HG03432 (cell line): ENCODE results near the gene PLEK.
A peak's percentile ranks its signal among the peaks of the same experiment; 100 is the strongest.
"Not testable (repeated sequence)": the region's sequence is repeated elsewhere in the genome, so short reads cannot be mapped to it uniquely, and the experiment has no call there.

Source experiments
- ATAC-seq: cut with Tn5 transposase; IDR thresholded peaks from one replicate; pipeline ENCODE4 v1.9.1; 2021; ENCODE audit warnings: mild to moderate bottlenecking, moderate library complexity; ENCODE audit not compliant: unreplicated experiment

The PLEK gene

DNA sequence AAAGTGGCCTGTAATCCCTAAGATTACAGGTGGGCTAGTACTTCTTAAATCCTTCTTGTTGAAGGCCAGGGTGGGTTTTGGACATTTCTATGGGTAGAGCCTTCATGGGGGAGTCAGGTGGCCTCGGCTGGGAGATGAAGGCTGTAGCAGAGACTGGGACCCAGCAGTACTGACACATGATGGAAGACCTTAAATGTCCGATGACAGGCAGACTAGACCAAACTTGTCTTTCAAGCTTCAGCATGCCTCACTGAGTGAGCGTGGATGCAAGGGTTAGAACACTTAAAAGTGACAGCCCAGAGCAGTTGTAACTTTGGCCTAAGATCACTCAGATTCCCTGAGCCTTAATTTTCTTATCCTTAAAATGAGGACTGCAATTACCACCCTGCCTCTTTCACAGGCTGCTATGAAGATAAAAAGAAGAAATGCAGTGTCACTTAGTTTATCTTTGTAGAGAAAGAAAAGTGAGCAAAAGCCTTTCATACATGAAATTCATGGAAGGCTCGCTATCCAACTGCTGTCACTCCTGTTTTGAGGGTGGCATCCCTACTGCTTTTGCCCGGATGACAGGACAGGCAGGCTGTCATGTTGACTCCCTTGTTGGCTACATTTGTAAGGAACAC, 19.5 kb downstream of the PLEK start:
- ATAC-seq: no peak

DNA sequence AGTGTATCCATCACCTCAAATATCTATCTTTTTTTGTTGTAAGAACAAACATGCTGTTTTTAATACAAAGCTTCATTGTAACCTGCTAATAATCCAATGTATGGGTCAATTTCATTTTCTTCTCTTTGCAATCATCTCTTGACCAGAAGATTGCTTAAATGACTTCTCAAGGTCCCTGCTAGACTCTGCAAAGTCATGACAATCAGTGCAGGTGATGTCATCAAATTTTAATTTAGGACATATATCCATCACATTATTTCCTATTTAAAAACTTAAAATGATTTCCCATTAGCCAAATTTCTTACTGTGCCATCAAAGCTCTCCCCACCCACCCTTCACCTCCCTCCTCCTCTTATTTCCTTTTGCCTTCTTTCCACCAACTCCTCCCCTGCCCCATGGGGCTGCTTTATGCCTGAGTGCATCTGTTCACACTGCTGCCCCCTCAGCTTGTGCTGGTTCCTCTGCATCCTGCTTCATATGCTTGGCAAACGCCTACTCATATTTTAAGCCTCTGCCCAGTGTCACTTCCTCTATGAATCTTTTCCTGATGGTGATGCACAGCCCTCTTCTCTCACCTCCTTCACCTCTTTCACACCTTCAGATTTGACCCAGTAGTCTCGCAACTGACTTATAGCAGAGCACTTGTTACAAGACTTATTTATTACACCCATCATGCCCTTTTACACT, 20.3 kb downstream of the PLEK start:
- ATAC-seq: peak; percentile 67

- ATAC-seq: no peak
Measured at GRCh38 chr2:68385907-68386287, 20.8 kb downstream of the PLEK start.

DNA sequence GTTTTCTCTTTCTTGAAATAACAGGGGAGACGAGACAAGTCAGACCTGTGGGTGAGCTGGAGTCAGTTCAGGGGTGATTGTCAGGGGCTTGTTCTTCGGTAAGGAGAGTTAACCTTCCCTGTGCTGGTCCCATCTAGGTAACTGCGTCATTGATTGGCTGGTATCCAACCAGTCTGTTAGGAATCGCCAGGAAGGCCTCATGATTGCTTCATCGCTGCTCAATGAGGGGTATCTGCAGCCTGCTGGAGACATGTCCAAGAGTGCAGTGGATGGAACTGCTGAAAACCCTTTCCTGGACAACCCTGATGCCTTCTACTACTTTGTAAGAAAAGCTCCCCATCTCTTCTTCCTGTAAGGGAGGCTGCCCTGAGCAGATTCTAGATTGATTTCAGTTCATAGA, 21.3 kb downstream of the PLEK start:
- ATAC-seq: no peak

GRCh38 chr2:68387408-68388350, 22.6 kb downstream of the PLEK start:
- ATAC-seq: peak; percentile 49

DNA sequence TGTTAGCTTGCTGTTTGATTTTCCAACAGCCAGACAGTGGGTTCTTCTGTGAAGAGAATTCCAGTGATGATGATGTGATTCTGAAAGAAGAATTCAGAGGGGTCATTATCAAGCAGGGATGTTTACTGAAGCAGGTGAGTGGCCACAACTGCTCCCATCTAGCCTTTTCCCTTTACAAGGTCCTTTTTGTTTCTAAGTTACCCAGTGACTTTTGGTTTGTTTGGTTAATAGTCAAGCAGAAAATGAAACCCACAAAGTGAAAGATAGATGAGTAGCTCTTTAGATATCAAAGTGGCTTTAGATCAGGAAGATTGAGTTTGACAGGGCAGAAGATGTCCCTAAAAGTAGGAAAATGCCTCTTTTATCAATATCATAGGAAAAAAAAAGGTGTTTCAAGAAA, 23.3 kb downstream of the PLEK start:
- ATAC-seq: peak; percentile 31

- peak; percentile 29 for ATAC-seq
Measured at GRCh38 chr2:68388772-68389171, 23.7 kb downstream of the PLEK start.

DNA sequence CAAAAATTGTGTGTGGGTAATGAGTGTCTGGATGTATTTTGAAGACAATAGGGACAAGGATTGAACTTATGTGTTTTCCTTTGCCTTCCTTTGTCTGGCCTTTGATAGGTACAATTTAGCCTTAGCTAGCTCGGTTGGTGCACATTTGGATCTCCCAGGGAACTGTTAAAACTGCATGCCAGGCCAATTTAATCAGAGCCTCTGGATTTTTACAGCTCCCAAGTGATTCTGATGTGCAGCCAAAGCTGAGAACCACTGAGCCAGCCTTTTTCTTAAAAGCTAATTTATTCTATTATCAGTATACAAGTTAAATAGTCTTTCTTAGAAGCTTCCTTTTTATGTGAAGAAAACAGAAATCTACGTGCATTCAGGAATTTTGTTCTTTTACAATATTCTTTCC, 25.0 kb downstream of the PLEK start:
- no peak for ATAC-seq

- no peak for ATAC-seq
Measured at GRCh38 chr2:68390586-68390985, 25.5 kb downstream of the PLEK start.

GRCh38 chr2:68391099-68391498, 26.0 kb downstream of the PLEK start:
- ATAC-seq: no peak

- no peak for ATAC-seq
Measured at GRCh38 chr2:68391869-68392268, 26.8 kb downstream of the PLEK start.

GRCh38 chr2:68396093-68396492, 31.0 kb downstream of the PLEK start:
- no peak for ATAC-seq

DNA sequence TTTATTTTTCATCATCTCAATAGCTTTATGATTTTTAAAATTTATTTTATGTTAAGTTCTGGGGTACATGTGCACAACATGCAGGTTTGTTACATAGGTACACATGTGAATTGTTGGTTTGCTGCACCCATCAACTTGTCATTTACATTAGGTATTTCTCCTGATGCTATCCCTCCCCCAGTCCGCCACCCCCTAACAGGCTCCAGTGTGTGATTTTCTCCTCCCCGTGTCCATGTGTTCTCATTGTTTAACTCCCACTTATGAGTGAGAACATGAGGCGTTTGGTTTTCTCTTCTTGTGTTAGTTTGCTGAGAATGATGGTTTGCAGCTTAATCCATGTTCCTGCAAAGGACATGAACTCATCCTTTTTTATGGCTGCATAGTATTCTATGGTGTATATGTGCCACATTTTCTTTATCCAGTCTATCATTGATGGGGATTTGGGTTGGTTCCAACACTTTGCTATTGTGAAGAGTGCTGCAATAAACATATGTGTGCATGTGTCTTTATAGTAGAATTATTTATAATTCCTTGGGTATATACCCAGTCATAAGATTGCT, 32.7 kb downstream of the PLEK start:
- not testable (repeated sequence) for ATAC-seq

- peak; percentile 94 for ATAC-seq
Measured at GRCh38 chr2:68403199-68403644, 38.1 kb downstream of the PLEK start.

DNA sequence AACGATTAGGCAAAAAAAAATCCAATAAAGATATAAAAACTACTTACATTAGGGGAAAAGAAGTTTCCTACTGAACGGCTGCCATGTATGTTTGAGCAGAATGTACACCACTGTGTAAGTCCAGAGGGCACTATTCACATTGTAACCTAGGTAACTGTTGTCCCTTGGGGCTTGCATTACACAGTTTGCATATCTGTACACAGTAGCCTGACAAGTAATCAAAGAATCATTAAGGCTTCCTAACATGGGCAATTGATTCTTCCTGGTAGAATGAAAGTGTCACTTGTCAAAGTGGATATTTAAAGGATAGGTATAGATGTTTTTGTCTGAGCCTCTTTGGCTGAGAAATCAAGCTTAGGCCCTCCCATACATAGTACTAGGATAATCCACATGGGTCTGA, 39.1 kb downstream of the PLEK start:
- ATAC-seq: peak; percentile 70

DNA sequence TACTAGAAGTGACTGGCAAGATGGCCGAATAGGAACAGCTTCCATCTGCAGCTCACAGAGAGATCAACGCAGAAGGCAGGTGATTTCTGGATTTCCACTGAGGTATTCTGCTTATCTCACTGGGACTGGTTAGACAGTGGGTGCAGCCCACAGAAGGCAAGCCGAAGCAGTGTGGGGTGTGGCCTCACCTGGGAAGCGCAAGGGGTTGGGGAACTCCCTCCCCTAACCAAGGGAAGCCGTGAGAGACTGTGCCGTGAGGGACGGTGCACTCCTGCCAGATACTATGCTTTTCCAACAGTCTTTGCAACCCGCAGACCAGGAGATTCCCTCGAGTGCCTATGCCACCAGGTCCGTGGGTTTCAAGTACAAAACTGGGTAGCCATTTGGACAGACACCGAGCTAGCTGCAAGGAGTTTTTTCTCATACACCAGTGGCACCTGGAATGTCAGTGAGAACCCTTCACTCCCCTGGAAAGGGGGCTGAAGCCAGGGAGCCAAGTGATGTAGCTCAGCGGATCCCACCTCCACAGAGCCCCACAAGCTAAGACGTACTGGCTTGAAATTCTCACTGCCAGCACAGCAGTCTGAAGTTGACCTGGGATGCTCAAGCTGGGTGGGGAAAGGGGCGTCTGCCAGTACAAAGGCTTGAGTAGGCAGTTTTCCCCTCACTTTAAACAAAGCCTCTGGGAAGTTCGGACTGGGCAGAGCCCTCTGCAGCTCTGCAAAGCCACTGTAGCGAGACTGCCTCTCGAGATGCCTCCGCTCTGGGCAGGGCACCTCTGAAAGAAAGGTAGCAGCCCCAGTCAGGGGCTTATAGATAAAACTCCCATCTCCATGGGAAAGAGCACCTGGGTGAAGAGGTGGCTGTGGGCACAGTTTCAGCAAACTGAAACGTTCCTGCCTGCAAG, 40.1 kb downstream of the PLEK start:
- ATAC-seq: no peak

DNA sequence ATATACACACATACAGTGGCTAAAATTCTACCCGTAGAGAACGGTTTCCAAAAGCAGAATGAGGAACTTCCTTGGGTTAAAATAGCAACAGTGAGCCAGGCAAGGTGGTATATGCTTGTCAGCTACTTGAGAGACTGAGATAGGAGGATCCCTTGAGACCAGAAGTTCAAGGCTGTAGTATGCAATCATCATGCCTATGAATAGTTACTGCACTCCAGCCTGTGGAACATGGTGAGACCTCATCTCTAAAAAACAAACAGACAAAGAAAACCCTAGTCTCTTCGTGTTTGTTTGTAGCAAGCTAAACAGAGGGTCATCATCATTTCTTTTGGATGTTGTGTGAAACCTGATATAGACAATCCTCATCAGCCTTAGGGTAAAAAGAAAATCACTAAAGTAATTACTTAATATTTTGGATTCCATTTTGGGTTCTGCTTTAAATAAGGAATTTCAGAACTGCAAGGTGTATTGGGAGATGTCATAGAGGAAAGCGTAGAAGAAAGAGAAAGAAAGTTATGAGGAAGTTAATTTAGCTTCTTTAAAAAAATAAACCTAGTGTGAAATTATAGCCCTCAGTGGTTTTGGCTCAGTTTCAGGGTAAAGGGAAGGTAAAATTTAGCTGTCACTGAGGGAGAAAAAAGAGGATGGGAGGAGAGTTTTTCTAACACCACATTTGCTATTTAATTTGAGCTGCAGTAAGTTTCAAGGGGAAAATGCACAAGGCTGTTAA, 46.5 kb downstream of the PLEK start:
- peak; percentile 95 for ATAC-seq

DNA sequence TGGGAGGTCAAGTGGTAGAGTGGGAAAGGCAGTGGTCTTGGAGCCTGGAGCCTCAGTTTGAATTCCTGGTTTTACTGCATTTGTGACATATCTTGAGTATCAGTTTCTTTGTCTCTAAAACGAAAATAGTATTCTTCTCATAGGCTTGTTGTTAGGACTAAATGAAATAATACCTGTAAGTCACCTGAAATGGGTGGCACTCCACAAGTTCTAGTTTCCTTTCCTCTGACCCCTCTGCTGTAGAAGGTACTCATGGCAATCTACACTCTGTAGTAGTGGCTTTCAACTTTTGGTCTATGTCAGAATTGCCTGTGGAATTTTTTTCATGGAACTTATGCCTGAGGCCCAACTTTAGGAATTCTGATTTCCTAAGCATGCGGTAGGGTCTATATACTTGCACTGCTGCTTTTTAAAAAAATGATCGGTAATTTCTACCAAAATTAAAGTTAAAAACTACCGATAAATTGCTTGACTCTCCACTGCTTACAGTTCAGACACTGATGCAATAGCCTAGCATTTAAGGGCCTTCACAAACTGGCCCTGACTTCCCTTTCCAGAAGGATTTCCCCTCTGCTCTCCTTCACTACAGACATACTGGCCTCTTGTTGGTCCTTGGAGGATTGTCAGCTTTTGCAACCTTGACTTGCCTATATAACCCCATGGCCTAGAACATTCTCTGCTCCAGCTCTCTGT, 47.2 kb downstream of the PLEK start:
- ATAC-seq: peak; percentile 35

DNA sequence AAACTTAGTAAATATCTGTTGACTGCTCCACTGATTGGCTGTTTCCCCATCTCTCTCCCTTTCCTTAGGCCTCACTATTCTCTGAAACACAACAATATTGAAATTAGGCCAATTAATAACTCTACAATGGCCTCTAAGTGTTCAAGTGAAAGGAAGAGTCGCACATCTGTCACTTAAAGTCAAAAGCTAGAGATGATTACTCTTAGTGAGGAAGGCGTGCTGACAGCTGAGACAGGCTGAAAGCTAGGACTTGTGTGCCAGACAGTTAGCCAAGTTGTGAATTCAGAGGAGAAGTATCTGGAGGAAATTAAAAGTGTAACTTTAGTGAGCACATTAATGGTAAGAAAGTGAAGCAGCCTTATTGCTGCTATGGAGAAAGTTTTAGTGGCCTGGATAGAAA, 48.4 kb downstream of the PLEK start:
- no peak for ATAC-seq
